GM21825 (cell line): Measurements from ENCODE around the gene ACVR1B.

Source experiments
- ATAC-seq: cut with Tn5 transposase; IDR thresholded peaks from one replicate; pipeline ENCODE4 v1.9.1; 2021; ENCODE audit warnings: mild to moderate bottlenecking, moderate library complexity; ENCODE audit not compliant: unreplicated experiment

The ACVR1B gene

GRCh38 chr12:51917041-51917590 is 34.4 kb upstream of the ACVR1B start:
- no peak for ATAC-seq

GRCh38 chr12:51917746-51918453 is 33.6 kb upstream of the ACVR1B start:
- no peak for ATAC-seq

GRCh38 chr12:51920046-51920445 is 31.5 kb upstream of the ACVR1B start:
- no peak for ATAC-seq

GRCh38 chr12:51921017-51921725 is 30.3 kb upstream of the ACVR1B start:
- no peak for ATAC-seq

- ATAC-seq: no peak
These were observed 29.4 kb upstream of the ACVR1B start for GRCh38 chr12:51922146-51922545.

- no peak for ATAC-seq
These were observed 28.6 kb upstream of the ACVR1B start for GRCh38 chr12:51922762-51923505.

GRCh38 chr12:51923506-51924365 is 27.8 kb upstream of the ACVR1B start:
- no peak for ATAC-seq

- ATAC-seq: no peak
These were observed 26.8 kb upstream of the ACVR1B start for GRCh38 chr12:51924551-51925319.

- ATAC-seq: no peak
These were observed 26.0 kb upstream of the ACVR1B start for GRCh38 chr12:51925346-51926063.

GRCh38 chr12:51926064-51926632 is 25.4 kb upstream of the ACVR1B start:
- ATAC-seq: no peak

GRCh38 chr12:51926718-51927117 is 24.8 kb upstream of the ACVR1B start:
- no peak for ATAC-seq

- no peak for ATAC-seq
These were observed 19.1 kb upstream of the ACVR1B start for GRCh38 chr12:51932218-51933076.

- ATAC-seq: no peak
These were observed 17.4 kb upstream of the ACVR1B start for GRCh38 chr12:51934080-51934479.

GRCh38 chr12:51937926-51938325 is 13.6 kb upstream of the ACVR1B start:
- ATAC-seq: no peak

GRCh38 chr12:51938726-51939125 is 12.8 kb upstream of the ACVR1B start:
- no peak for ATAC-seq

GRCh38 chr12:51941011-51941581 is 10.4 kb upstream of the ACVR1B start:
- ATAC-seq: no peak

GRCh38 chr12:51941604-51942003 is 9.9 kb upstream of the ACVR1B start:
- ATAC-seq: no peak

- no peak for ATAC-seq
These were observed 9.4 kb upstream of the ACVR1B start for GRCh38 chr12:51942056-51942455.
